ENCODE measurements around the gene WNK4. TPM values are rescaled to one million over a fixed set of nuclear protein-coding genes. Genes with fewer than 3 reads are reported as not detected.

Gene WNK4
- total RNA-seq, 2 donors from 2014 or later: 32.7 to 41.2 TPM

DNA sequence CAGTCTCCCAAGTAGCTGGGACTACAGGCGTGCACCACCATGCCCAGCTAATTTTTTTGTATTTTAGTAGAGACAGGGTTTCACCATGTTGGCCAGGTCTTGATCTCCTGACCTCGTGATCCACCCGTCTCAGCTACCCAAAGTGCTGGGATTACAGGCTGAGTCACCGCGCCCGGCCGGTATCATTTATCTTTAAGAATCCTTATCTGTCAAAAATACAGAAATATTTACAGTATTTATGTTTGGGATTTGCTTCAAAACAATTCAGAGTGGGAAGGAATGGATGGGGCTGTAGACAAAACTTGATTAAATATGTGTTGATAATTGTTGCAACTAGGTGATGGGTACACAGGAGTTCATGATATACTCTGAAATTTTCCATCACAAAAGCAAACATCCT is 40.8 kb downstream of the WNK4 start:
- DNase-seq: no peak
- no peak for ATAC-seq
- intact Hi-C loops (cut with DNase I, micrococcal nuclease): loop anchor here in 1 of 2 donors (10.0 kb wide), 1 partner anchor 106 kb away; no protein-coding TSS in a partner anchor

DNA sequence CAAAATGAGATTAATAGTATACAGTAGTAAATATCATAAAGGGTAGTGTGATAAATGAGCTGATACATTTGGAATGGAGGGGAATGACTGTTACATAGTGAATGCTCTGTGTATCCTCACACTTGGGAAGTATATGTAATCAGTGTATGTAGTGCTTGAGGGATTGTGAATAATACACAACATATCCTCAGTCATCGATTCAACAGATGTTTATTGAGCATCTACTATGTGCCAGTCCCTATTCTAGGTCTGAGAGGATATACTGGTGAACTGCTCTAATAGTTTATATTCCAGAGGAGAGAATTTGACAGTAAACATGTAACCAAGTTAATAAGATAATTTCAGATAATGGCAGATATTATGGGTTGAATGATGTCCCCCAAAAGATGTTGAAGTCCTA is 47.1 kb downstream of the WNK4 start:
- intact Hi-C loops (cut with DNase I, micrococcal nuclease): loop anchor here in 1 of 2 donors (10.0 kb wide), 1 partner anchor 113 kb away; no protein-coding TSS in a partner anchor
- DNase-seq: no peak

DNA sequence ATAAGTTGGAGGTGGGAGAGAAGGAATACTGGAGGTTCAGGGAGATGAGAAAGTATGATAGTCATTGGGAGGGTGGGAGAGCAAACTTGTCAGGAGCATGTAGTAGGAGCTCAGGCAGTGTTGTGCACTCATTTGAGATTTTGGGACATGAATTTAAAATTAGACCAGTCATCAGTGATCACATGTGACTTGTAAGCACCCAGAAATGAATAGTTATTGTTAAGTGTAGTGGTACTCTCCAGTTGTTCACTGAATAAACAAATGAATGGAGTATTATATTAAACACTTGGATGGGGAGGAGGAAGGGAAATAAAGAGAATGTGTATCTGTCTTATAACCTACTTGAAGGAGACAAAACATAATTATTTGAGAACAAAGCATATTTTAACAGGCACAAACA is 50.6 kb downstream of the WNK4 start:
- intact Hi-C loops (cut with DNase I, micrococcal nuclease): no loop called here

More for the DNA sequence above, 47.1 kb downstream of the WNK4 start:
- ATAC-seq: no peak

DNA sequence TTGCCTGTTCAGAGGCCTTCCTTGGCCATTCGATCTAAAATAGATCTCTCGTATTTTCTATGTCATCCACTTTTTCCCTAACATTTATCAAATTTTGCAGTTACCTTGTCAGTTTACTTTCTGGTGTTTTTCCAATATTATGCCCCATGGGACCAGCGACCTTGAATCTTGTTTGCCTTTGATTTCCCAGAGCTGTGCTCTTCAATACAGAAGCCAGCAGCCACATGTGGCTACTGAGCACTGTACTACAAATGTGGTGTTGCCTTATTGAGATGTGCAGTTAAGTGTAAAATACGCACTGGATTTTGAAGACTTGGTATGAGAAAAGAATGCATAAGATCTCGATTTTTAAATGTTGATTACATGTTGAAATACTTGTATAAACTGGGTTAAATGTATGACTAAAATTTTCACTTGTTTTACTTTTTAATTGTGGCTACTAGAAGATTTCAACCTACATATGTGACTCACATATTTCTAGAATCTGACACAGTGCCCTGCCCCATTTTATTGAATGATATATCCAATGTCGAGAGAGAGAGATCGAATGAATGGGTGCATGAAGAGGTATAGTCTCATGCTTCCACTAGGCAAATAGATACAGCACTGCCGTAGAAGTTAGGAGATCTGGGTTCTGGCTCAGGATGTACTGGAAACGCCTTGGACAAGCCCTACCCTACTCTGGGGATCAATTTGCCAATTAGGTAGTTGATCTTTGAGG is 52.0 kb downstream of the WNK4 start:
- DNase-seq (no peak), ATAC-seq (peak; percentile 35)
- intact Hi-C loops (cut with DNase I, micrococcal nuclease): no loop called here

More for the DNA sequence above, 50.6 kb downstream of the WNK4 start:
- no peak for ATAC-seq
- no peak for DNase-seq

DNA sequence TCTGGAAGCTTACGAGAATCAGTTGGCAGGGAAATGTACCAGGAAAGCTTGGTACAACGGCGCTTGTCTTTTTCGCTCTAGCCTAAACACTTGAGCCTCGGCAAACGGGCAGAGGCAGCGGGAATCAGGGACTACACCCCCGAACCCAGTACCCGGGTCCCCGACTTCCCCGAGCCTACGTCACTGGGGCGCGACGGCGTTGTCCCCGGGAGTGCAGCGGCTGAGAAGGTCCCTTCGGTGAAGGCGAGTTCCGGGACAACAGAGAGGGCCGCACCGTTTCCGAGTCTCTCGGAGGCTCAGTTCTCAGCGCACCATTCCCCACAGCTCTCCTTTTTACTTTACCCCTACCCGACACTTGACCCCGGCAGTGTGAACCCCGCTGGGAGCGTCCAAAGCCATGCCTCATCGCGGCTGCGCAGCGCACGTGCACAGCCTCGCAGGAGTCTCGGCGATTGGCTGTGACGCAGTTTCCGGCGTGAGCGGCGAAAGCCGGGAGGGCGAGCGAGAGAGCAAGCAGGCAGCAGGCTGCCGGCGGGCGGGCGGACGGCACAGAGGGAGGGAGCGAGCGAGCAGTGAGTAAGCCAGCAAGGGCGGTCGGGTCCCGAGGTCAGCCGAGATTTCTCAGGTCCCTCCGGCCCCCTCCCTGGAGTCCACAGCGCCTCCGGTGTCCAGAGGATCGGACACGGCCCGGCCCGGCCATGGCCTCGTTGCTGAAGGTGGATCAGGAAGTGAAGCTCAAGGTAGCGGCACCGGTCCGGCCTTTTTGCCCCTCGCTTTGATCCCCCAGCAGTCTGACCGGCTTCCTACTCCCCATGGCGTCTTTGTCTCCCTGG is 52.7 kb downstream of the WNK4 start, which contains the start of gene PSME3:
Gene PSME3, plus strand, starts transcription at position 464 of the 833 bp plus-strand sequence. Its CDS starts 235 bp downstream, at position 699.
- ATAC-seq (peak; percentile 96), DNase-seq (peak; percentile 86 to 93)
- intact Hi-C loops (cut with DNase I, micrococcal nuclease): no loop called here

DNA sequence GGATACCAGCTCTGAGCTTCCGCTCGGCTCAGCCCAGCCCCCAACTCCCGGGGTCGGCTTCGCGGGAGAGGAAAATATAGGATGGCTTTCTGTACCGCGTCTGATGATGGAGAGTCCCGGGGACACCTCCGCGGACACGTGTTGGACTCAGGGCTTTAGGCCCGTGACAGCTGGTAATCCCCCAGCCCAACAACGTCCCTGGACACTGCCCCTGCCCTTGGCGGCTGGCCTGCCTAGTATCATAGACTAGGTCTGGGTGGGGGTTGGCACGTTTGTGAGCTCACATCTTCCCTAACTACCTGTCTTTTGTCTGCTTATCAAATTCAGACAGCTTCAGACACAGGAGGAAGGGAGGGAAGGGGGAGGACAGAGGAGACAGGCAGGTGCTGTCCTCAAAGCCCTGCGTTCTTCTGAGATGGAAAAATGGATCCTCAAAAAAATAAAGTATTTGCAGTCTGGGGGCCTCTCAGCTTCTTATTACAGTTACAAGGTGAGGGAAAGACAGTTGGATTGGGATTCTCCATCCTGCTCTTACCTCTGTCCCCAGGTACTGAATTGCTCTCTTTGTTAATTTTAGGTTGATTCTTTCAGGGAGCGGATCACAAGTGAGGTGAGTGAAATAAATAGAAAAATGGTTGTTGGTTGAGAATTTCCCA is 53.5 kb downstream of the WNK4 start:
- no peak for DNase-seq
- peak; percentile 16 for ATAC-seq
- intact Hi-C loops (cut with DNase I, micrococcal nuclease): no loop called here

DNA sequence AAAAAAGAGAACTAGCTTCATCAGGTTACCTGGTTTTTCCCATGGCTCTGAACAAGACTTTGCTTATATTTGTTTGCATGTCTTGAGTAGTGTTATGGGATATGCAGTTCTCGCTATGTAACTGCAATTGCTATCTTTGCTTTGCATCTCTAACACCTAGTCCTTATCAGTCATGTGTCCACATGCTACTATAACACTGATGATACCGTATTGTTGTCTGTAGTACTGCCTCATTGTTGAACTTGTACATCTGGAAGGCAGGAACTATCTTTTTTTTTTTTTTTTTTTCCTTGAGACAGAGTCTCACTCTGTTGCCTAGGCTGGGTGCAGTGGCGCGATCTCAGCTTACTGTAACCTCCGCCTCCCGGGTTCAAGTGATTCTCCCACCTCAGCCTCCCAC is 55.3 kb downstream of the WNK4 start:
- intact Hi-C loops (cut with DNase I, micrococcal nuclease): no loop called here
- ATAC-seq (no peak), DNase-seq (no peak)

DNA sequence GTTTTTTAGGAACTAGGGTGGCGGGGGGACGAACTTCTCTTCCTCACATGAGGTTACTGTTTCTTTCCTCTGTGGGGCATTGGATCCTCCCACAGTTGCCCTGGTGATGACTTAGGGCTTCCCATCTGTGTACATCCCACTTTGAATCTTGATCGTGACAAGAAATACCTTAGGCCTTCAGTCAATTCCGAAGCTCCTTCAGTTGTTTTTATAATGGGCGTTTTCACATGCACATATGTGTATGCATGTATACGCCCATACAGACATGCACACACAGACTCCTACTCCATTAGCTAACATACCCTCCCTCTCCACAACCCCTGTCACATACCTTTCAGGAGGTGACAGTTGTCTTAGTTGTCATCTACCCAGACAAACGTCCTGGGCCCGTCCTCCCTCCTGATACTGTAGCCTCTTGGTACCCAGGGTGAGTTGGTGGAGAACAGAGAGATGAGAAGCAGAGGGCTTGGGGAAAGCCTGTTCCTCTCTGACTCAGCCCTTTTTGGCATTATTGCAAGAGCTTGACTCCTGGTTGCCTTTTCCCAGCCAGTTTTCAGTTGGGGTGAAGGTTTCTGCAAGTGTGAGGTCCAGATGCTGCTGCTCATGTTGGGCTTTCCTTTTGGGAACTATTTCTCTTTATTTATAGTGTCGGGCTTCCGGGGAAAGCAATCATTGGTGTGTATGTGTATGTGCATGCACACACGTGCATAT is 61.7 kb downstream of the WNK4 start:
- ATAC-seq (no peak), DNase-seq (no peak)
- intact Hi-C loops (cut with DNase I, micrococcal nuclease): loop anchor here in 1 of 2 donors (5.0 kb wide), 1 partner anchor 85 kb away; no protein-coding TSS in a partner anchor

DNA sequence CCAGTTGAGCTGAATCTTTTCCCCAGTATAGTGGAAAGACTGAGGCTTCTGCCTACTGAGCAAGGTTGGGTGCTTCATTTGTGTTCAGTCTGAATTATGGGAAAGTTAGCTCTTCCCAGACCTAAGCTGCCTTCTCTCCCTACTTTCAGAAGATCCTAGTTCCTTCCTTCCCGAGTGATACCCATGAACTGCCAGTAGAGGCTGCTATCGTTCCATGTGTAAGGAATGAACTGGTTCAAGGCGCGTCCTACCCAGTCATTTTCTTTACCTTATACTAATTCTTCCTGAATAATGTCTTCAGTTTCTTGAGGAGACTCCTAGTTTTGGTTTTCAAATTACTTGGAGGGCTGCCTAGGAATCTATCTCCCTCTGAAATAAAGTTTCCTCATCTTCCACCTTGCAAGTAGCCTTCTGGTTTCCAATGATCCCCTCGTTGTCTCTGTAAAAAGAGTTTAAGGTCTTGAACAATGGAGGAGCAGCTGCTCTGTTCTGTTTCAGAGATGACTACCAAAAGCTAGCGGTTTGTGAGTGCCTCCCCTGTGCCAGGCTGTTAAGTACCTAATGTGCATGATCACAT is 63.0 kb downstream of the WNK4 start:
- intact Hi-C loops (cut with DNase I, micrococcal nuclease): loop anchor here in 1 of 2 donors (5.0 kb wide), 1 partner anchor 84 kb away; no protein-coding TSS in a partner anchor
- no peak for DNase-seq
- peak; percentile 86 for ATAC-seq

DNA sequence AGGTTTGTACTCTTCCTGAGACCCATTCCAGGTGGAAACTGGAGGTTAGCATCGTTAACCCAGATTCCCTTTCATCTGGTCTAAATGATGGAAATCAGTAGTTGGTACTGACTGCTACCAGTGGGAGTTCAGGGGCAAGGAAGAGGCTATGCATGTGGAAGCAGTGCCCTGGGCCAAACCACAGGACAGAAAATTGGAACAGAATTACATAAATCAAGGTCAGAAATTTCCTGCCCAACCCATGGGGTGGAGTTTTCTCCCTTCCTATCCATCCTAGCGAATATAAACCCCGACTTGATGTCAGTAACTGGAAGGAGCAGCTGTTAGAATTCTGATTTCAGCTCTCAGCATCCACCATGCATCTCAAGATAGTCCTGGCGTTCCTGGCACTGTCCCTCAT is 63.9 kb downstream of the WNK4 start, which contains the start of gene AOC2:
Gene AOC2, plus strand, starts transcription at position 310 of the 400 bp plus-strand sequence. Its CDS starts 47 bp downstream, at position 357.
- no peak for DNase-seq
- intact Hi-C loops (cut with DNase I, micrococcal nuclease): loop anchor here in 1 of 2 donors (5.0 kb wide), 1 partner anchor 83 kb away; no protein-coding TSS in a partner anchor
- no peak for ATAC-seq

DNA sequence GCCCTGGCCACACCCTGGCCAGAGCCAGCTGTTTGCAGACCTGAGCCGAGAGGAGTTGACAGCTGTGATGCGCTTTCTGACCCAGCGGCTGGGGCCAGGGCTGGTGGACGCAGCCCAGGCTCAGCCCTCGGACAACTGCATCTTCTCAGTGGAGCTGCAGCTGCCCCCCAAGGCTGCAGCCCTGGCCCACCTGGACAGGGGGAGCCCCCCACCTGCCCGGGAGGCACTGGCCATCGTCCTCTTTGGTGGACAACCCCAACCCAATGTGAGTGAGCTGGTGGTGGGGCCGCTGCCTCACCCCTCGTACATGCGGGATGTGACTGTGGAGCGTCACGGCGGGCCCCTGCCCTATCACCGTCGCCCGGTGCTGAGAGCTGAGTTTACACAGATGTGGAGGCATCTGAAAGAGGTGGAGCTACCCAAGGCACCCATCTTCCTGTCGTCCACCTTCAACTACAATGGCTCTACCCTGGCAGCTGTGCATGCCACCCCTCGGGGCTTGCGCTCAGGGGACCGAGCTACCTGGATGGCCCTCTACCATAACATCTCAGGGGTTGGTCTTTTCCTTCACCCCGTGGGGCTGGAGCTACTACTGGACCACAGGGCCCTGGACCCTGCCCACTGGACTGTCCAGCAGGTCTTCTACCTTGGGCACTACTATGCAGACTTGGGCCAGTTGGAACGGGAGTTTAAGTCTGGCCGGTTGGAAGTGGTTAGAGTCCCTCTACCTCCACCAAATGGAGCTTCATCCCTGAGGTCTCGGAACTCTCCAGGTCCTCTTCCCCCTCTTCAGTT is 64.5 kb downstream of the WNK4 start:
- ATAC-seq: no peak

DNA sequence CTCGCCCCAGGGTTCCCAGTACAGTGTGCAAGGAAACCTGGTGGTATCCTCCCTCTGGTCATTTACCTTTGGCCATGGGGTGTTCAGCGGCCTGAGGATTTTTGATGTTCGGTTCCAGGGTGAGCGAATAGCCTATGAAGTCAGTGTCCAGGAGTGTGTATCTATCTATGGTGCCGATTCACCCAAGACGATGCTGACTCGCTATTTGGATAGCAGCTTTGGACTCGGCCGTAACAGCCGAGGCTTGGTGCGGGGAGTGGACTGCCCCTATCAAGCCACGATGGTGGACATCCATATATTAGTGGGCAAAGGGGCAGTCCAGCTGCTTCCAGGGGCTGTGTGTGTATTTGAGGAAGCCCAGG is 65.1 kb downstream of the WNK4 start:
- DNase-seq: no peak
- intact Hi-C loops (cut with DNase I, micrococcal nuclease): loop anchor here in 1 of 2 donors (5.0 kb wide), 1 partner anchor 92 kb away; no protein-coding TSS in a partner anchor
- ATAC-seq: no peak

More for the DNA sequence above, 64.5 kb downstream of the WNK4 start:
- no peak for DNase-seq
- intact Hi-C loops (cut with DNase I, micrococcal nuclease): loop anchor here (5.0 kb wide), 2 partner anchors 82 to 92 kb away; no protein-coding TSS in a partner anchor

DNA sequence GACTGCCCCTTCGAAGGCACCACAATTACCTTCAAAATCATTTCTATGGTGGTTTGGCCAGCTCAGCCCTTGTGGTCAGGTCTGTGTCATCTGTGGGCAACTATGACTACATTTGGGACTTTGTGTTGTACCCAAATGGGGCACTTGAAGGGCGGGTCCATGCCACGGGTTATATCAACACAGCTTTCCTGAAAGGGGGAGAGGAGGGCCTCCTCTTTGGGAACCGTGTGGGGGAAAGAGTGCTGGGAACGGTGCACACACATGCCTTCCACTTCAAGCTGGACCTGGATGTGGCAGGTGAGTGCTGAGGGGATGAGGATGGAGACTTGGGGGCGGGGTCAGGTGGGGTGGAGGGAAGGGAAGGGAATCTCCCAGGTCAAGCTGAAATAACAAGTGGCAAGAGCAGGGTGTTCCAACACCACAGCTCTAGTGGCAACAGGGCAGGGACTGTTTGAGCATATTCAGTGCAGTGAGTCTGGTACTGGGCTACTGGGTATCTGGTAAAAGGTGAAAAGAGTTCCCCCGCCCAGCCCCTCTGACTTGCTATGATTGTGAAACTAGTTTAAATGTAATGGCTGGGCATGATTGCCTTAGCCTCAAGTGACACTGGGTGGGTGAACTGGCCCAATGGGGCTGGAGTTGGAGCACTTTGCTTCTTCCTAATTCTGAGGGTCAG is 65.6 kb downstream of the WNK4 start:
- intact Hi-C loops (cut with DNase I, micrococcal nuclease): loop anchor here in 1 of 2 donors (5.0 kb wide), 1 partner anchor 91 kb away; no protein-coding TSS in a partner anchor
- DNase-seq (no peak), ATAC-seq (no peak)

Data from left colon (tissue), 2 donors.